A673 (cell line): ENCODE measurements around the gene SLC25A29.

Source experiments
- EZH2 ChIP-seq: fragments of 200-600 bp; sonication (generic); IDR thresholded peaks from 2 replicates; pipeline ENCODE4 v1.6.1; 2017; ENCODE audit warnings: borderline replicate concordance, low read depth, mild to moderate bottlenecking, mixed read lengths, antibody characterized with exemption, low read length; ENCODE audit not compliant: poor library complexity, severe bottlenecking
- TF ChIP-seq, protein P1 (sequence below): fragments of 300-800, 200-600 bp; sonication (generic); conservative IDR thresholded peaks from 2 replicates; pipeline ENCODE4 v1.5.1; 2017; ENCODE audit warnings: low read depth, mild to moderate bottlenecking, antibody characterized with exemption, low read length, moderate library complexity, mixed read lengths

DNA sequence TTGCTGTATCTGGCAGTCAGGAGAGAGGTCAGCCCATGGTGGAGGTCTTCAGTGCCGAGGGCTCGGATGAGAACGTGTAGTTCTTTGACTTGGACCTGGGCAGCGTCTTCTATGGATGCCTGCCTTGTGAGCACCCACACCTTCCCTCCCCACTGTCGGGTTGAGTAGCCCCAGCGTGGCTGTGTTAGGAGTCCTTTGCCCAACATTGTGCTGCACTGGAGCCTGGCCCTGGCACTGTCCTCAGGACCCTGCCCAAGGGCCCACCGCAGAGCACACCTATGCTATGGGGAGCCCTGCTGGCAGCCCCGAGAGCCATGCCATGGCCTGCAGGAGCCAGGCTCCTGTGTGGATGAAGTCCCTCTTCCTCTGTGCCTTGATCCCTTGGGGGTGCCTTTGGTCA, 26.7 kb downstream of the SLC25A29 start:
- TF ChIP-seq, protein P1, sequence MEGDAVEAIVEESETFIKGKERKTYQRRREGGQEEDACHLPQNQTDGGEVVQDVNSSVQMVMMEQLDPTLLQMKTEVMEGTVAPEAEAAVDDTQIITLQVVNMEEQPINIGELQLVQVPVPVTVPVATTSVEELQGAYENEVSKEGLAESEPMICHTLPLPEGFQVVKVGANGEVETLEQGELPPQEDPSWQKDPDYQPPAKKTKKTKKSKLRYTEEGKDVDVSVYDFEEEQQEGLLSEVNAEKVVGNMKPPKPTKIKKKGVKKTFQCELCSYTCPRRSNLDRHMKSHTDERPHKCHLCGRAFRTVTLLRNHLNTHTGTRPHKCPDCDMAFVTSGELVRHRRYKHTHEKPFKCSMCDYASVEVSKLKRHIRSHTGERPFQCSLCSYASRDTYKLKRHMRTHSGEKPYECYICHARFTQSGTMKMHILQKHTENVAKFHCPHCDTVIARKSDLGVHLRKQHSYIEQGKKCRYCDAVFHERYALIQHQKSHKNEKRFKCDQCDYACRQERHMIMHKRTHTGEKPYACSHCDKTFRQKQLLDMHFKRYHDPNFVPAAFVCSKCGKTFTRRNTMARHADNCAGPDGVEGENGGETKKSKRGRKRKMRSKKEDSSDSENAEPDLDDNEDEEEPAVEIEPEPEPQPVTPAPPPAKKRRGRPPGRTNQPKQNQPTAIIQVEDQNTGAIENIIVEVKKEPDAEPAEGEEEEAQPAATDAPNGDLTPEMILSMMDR, result no peak
- TF ChIP-seq EZH2, result no peak
